Pulmonary artery endothelial cell (primary cell): ENCODE measurements around the gene CNRIP1. TPM values are rescaled to one million over a fixed set of nuclear protein-coding genes. Genes with fewer than 3 reads are reported as not detected.
A peak's percentile ranks its signal among the peaks of the same experiment; 100 is the strongest.
"Not testable (repeated sequence)": the region's sequence is repeated elsewhere in the genome, so short reads cannot be mapped to it uniquely, and the experiment has no call there.

Experiments
- DNase-seq: peaks from one replicate; pipeline ENCODE4 v3.0.0-alpha.2; 2011; ENCODE audit warnings: low read depth, low spot score
- total RNA-seq: library from RNA; depleted of rRNA; stranded (reverse); fragments of >200 nt; gene quantifications from 2 replicates; pipeline ENCODE4 v1.2.3, GENCODE V29; 2014

CNRIP1 gene, protein sequence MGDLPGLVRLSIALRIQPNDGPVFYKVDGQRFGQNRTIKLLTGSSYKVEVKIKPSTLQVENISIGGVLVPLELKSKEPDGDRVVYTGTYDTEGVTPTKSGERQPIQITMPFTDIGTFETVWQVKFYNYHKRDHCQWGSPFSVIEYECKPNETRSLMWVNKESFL
- total RNA-seq, result 40.0 and 48.6 TPM in 2 replicates

DNA sequence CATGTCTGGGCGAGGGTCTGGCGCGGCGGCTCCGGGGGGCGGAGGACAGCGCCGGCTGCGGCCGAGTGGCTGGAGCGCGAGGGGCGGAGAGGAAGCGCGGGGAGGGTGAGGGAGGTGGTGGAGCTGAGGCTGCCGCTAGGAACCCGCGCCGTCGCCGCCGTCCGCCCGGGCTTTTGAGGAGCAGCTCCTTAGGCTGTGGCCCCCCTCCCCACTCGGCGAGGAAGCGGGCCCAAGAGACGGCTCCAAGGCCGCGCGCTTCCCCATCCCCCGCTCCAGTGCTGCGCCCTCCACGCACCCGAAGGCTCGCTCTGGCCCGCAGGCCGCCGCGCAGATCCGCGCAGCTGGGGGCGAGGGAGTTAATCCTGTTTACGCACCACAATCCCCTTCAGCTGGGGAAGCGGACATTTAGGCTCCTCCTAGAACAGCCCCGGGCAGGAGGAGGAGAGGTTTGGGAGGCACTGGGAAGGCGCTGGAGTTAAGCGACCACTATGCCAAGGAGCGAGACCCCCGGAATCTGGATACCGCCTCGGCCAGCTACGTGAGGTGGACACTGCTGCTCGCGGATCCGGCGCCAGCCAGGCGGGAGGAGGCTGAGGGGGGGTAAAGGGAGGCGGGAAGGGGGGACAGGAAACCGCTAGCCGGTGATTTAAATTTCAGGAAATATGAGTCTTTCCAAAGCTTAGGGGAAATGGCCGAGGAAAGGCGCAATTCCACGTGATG, at the start of gene CNRIP1:
TSS of gene CNRIP1 (minus strand) at position 552 of the 720 bp plus-strand sequence. CDS start at position 3, 549 bp downstream.
- peak; percentile 78 for DNase-seq

DNA sequence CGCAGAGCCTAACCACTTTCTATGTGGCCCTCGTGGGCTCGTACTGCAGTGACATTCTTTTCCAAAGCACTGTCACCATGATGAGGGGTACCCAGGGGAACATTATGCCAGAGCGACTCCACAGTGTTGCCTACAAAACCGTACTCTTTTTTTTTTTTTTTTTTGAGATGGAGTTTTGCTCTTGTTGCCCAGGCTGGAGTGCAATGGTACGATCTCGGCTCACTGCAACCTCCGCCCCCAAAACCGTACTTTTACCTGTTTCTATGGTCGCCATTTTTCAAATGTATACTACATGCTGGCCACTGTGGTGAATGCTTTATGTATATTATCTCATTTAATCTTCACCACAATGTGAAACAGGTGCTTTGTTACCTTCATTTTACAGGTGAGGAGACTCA, 49.6 kb upstream of the CNRIP1 start:
- no peak for DNase-seq

DNA sequence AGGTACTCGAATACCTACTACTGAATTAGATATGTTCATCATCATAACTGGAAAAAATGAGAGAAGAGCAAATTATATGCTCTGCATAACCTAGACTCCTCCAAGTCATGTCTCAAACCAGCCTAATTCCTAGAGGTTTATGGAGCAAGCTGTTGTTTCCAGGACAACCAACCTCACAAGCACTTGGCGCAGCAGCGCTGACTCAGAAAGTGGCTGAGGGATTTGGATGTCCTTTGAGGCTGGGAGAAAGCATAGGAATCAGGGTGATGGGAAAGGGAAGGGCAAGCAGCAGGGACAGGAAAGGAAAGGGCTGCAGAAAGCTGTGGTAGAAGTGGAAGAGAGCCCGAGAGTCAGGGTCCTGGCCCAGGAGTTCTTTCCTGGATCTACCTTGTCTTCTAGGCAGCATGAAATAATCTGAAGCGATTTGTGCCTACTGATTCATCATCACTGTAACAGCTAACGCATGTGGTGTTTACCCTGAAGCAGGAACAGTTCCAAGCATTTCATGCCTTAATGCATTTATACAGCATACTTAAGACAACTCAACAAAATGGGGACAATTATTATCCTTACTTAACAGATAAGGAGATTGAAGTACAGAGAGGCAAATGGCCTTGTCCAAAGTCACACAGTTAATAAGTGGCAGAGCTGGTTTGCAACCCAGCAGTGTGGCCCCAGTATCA, 49.0 kb upstream of the CNRIP1 start:
- no peak for DNase-seq

DNA sequence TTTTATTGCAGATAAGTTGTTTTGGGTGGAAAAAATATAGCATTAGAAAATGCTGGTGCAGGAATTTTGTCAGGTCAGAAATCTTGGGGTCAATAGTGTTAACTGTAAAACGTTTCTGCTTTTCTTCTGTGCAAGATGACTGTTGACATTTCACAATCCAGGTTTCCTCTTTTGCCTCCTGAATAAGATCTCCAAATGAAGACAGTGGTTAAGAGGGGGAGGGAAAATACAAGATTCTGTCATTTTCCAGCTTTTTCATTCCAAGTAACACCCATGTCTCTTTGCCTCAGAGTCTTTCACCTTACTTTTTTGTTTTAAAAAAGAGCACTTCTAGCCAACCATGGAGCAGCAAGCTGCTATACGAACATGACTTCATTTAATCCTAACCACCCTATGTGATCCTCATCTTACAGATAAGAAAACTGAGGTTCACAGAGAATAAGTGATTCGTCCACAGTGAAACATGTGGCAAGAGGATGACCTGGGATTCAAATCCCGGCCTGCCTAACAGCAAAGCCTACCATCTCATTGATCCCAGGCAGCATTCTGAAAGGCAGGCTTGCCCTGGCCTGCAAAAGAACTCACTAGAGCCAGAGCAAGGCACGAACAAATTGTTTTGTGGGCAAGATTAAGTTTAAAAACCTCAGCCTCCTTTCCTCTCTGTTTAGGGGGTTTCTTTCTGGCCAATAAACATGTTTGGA, 48.4 kb upstream of the CNRIP1 start:
- no peak for DNase-seq

DNA sequence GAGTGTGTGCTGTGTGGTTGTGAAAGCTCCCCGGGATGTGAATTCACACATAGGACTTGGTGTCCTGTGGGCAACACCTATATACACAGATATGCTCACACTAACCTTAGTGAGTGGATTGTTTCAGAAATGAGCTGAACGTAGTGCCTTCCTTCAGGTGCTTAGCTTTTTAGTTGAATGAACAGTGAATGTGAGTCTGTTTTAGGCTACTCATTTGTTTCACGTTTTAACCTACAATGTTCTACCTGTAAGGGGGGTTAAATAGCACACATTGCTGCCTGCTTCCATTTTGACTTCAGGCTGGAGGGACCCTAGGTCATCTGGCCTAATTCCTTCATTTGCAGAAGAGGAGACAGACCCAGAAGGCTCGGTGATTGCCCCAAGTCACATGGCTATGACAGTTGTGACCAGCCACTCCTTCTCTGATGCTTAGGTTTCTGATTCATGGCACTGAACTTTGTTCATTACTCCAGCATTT, 46.4 kb upstream of the CNRIP1 start:
- DNase-seq, result no peak

DNA sequence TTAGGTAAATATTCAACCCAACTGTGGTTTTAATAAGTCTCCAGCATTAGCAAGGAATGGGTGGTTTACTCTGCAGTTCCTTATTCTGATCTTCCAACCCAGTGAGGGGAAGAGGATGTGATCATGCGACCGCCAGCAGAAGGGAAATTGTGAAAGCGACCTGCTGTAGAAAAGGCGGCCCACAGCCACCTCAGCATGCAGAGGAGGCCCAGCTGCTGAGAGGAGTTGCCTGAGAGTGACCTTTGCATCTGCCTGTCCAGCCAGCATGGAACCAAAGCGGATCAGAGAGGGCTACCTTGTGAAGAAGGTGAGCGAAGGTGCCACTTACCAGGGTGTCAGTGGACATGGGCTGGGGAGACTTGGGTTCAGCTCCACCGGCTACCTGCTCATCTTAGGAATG, 45.3 kb upstream of the CNRIP1 start, which contains the start of gene PLEK:
TSS of gene PLEK (plus strand) at position 196 of the 400 bp plus-strand sequence. CDS start at position 266, 70 bp downstream.
- no peak for DNase-seq

DNA sequence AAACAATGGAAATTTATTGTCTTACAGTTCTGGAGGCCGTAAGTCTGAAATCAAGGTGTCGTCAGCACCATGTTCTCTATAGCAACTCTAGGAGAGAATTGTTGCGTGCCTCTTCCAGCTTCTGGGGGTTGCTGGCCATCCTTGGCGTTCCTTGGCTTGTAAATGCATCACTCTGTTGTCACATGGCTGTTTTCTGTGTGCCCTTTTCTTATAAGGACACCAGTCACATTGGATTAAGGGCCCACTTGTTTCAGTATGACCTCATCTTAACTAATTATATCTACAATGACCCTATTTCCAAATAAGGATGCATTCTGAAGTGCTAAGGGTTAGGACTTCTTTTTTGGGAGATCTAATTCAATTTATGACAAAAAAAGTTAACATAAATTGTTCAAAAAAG, 44.0 kb upstream of the CNRIP1 start:
- DNase-seq, result no peak

DNA sequence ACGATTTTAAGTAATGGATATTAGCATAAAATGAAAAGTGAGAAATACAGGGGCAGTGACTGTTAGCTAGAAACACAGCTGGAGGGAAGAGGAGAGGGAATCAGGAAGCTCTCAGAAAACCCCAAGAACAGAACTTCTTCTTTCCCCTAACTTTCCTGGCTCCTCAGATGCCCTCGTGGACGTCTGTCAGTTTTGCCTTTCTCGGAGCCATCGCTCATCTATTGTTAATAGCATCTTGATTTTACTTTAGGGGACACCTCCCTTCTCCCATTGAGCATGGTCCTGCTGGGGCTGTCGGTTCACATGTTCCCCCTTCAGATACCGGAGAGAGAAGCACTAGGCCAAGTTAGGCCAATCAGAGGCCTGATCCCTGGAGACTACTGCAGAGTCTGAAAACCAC, 43.0 kb upstream of the CNRIP1 start:
- DNase-seq, result no peak

DNA sequence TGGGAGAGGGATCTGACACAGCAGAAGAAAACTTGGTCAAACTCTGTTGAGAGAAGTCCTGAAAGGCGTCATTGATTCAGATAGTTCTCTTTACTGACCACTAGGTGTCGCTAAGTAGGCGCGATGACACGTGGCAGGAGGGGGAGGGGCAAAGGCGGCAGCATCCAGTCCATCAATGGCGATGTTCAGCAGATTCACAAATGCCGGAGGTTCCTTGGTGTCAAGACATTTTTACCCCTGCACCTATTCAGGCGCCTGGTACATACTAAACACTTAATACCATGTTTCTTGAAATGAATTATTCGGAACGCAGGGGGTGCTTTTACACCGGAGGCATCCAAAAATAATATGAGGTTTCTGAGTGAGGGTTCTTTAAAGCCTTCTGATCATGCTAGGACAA, 42.3 kb upstream of the CNRIP1 start:
- peak; percentile 15 for DNase-seq

DNA sequence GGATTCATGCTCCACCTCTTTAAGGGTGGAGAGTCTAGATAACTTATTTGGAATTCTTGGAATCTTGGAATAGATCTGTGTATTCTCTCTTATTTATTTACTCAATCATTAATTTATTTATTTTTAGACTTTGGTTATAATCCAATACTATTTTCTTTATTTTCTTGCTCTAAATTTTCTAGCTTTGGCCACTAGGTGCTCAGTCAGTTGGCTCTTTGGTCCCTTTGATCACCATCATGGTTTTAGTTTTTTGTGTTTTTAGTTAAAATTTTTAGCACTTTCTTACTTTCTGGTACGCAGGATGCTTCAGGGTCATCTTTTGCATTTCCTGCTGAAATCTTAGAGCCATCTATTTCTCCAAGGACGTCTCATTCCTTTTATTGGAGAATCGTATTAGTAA, 40.1 kb upstream of the CNRIP1 start:
- DNase-seq, result no peak

DNA sequence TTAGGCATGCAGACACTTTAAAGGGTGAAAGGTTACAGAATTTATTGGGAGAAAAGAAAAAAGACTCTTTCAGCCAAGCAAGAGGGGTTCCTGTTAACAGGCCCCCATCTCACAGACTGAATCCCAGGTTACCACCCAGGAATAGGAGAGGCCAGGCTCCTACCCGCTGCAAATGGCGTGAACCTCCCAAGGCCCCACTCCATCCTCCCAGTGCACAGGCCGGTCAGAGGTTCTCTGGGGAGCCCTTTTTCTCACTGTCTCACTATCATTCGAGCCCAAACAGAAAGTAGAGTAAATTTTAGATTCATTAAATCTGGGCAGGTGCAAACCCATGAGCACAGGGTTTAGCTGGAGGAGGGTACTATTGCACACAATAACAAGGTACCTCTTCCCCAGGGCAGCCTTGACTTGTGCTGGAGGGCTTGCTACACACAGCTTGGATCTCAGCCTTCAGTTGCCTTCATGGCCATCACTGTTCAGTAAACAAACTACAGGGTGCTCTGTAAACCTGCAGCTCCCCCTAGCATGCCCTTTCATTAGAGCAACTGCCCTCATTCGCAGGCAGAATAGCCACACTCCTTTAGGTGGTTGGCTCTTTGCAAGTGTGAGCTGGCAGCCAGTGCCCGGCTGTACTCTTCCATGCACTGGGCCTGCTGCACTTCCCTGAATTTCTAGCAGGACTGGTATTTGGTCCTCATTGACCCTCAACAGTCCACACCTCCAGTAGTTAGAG, 38.0 kb upstream of the CNRIP1 start:
- peak; percentile 11 for DNase-seq

DNA sequence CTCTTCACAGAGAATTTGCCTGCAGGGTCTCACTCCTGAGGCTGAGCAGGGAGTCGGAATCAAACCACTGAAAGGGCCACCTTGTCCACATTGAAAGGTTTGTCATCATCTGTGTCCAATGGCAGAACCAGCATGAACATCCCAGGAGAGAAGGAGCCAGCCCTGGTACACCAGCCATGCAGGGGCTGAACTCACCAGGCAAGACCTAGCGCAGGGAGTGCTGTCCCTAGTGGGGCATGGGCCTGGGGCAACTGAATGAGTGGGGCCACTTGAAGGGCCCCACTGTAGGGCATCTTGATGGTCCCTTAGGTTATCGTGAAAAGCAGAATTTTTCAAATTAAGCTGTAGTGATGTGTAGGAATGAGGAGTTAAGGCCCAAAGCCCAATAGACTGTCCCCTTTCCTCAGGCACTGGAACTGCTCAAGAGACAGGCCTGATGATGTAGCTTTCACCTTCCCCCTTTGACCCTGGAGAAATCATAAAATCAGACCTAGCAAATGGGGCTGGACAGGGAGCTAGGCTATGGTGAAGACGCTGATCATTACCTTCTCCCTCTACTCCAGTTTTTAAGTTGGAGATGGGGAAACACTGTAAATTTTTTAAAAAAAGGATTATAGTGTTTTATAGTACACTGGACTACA, 37.0 kb upstream of the CNRIP1 start:
- DNase-seq, result no peak

DNA sequence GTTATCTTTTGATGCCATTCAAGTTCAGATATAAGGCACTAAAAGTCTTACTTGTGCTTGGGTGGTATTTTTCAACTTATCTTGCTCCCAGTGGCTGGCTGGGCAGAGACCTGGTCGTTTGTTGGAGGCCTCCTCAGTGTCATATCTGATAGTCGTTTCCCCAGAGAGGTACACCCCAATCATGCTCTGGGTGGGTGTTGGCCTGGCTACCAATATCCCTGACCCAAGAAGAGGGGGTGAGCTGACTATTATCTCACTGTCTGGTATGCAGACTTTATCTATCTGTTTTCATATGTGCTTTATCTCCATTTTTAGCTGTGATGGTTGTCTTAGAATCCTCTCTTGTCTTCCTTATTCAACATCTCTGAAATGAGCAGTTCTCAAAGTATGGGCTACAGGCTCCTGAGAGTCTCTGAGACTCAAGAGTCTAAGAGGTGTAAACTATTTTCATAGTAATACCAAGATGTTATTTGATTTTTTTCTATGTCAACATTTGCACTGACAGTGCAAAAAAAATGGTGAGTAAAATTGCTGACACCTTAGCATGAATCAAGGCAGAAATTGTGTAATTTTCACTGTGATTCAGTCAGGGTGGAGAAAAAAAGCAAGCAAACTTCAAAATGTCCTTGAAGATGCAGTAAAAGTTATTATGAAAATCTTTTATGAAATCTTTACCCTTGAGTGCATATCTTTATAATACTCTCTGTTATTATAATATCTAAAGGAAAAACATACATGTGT, 33.1 kb upstream of the CNRIP1 start:
- DNase-seq, result no peak

DNA sequence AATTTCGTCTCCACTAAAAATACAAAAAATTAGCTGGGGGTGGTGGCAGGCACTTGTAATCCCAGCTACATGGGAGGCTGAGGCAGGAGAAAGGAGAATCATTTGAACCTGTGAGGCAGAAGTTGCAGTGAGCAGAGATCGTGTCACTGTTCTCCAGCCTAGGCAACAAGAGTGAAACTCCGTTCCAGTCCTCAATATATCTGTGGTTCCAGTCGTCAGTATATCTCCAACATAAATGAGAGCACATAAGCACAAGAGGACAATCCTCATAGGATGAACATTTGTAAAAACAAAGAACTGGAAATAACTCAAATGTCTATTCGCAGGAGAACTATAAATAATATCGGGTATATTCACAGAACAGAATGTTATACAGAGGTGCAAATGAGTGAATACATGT, 32.2 kb upstream of the CNRIP1 start:
- no peak for DNase-seq

DNA sequence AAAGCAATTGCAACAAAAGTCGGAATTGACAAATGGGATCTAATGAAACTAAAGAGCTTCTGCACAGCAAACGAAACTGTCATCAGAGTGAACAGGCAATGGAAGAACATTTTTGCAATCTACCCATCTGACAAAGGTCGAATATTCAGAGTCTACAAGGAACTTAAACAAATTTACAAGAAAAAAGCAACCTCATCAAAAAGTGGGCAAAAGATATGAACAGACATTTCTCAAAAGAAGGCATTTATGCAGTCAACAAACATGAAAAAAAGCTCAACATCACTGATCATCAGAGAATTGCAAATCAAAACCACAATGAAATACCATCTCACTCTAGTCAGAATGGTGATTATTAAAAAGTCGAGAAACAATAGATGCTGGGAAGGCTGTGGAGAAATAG, 29.3 kb upstream of the CNRIP1 start:
- DNase-seq, result not testable (repeated sequence)

DNA sequence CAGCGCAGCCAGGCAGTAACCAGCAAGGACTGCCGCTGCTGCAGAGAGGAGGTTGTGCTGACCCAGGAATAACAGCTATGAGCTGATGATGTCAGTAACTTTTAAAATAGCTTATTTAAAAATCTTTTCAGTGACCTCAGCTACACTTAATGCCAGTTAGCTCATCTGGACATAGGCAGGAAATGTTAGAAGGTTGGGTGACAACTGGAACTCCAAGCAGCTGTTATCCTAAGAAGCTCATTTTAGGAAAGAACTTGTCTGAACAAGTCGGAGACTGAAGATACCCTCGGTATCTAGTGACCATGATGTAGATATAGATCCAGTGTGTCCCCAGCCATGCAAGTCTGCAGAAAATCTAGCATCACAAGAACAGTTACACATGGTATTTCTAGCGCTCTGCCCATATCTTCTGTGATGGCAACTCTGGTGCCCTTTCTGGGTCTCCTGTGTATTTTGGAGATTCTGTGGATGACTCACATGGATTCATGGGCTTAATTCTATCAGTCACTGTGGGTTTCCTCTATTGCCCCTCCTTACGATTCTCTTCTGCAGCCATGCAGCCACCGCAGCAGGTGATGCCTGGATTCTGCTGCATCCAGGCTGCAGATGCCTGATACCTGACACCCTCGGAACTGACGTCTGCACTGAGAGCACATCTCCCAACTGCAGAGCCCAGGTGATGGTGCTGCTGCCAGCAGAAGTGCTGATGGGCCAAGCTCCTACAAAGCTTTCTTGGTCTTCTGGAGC, 25.6 kb upstream of the CNRIP1 start:
- DNase-seq, result no peak

DNA sequence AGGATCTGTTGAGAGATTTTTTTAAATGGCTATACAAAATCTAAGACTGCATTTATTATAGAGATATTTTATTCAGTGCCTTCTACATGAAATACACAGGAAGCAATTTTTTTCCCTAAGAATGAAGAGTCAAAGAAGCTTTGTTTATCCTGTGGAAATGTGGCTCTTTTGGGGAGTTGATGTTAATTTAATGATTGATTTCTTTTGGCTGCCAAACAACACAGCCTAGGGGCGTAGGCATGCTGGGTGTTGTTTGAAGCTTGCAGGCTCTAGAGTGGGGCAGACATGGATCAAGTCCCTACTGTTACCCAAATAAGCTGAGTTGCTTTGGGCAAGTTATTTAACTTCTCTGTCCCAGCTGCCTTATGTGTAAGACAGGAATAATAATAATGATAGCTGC, 24.3 kb upstream of the CNRIP1 start:
- DNase-seq, result no peak

DNA sequence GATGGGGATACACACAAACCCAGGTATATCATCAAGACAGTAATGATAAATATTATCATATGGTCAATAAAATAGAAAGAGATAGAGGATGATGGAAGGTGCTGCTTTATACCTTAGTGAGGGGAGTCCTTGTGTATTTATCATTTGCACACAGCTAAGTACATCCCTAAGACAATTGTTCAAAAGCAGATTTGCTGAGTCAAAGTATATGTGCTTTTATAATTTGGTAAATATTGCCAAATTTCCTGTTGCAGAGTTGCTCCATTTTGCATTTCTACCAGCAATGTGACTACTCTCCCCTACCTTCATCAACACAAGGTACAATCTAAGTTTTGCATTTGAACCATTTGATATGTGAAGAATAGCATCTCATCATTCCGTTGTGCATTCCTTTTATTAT, 22.7 kb upstream of the CNRIP1 start:
- no peak for DNase-seq

DNA sequence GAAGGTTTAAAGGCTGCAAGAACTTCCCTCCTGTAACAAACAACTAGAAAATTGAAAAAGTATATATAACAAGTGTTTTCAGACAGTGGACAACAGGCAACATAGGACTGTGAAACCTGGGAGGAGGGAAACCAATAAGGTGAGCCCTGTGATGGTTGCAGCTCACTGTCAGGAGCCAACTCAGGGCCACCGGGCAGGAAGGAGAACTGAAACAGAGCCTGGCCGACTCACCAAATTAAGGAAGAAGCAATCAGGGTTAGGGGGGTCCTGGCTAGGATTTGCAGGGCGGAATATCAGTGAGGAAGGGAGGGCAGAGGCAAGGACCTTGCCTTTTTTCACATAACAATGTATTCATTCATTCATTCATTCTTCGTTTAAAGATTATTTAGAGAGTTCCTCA, 21.8 kb upstream of the CNRIP1 start:
- DNase-seq, result no peak

DNA sequence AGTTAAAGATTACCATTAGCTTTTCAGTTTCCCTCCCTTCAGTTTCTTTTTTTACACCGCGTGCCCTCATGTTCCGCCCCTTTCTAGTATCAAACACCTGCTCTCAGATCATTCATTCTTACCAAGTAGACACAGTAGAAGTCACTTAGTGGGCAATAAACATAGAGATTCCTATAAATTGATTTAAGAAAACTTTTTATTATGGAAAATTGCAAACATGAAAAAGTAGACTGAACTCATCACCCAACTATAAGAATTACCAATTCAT, 21.2 kb upstream of the CNRIP1 start:
- DNase-seq, result no peak
